AG09319 (cell line): ENCODE measurements around the gene SAMD11.
"Not testable (repeated sequence)": the region's sequence is repeated elsewhere in the genome, so short reads cannot be mapped to it uniquely, and the experiment has no call there.

Experiments
- DNase-seq: peaks from one replicate; pipeline ENCODE4 v3.0.0-alpha.2; 2010; ENCODE audit warnings: low read depth; ENCODE audit errors: extremely low read depth
- TF ChIP-seq, protein P1 (sequence below): IDR thresholded peaks from 2 replicates; pipeline ENCODE4 v1.5.1; 2011; ENCODE audit warnings: low read depth, mild to moderate bottlenecking, inconsistent platforms, low read length, moderate library complexity

The SAMD11 gene

GRCh38 chr1:985126-985525 is 61.4 kb downstream of the SAMD11 start:
- no peak for DNase-seq
- TF ChIP-seq, protein P1, sequence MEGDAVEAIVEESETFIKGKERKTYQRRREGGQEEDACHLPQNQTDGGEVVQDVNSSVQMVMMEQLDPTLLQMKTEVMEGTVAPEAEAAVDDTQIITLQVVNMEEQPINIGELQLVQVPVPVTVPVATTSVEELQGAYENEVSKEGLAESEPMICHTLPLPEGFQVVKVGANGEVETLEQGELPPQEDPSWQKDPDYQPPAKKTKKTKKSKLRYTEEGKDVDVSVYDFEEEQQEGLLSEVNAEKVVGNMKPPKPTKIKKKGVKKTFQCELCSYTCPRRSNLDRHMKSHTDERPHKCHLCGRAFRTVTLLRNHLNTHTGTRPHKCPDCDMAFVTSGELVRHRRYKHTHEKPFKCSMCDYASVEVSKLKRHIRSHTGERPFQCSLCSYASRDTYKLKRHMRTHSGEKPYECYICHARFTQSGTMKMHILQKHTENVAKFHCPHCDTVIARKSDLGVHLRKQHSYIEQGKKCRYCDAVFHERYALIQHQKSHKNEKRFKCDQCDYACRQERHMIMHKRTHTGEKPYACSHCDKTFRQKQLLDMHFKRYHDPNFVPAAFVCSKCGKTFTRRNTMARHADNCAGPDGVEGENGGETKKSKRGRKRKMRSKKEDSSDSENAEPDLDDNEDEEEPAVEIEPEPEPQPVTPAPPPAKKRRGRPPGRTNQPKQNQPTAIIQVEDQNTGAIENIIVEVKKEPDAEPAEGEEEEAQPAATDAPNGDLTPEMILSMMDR = no peak

DNA sequence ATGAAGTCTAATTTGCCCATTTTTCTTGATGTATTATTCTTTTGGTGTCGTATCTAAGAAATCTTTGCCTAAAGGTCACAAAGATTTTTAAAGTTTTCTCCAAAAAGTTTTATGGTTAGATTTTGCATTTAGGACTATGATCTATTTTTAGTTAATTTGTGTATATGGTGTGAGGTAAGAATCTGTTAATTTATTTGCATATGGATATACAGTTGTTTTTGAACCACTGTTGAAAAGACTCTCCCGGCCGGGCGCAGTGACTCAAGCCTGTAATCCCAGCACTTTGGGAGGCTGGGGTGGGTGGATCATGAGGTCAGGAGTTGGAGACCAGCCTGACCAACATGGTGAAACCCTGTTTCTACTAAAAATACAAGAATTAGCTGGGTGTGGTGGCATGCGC is 64.3 kb downstream of the SAMD11 start:
- DNase-seq = not testable (repeated sequence)

- DNase-seq = not testable (repeated sequence)
Measured at GRCh38 chr1:991275-991674, 67.6 kb downstream of the SAMD11 start.

GRCh38 chr1:991895-992294 is 68.2 kb downstream of the SAMD11 start:
- no peak for DNase-seq
- TF ChIP-seq, protein P1 = no peak

DNA sequence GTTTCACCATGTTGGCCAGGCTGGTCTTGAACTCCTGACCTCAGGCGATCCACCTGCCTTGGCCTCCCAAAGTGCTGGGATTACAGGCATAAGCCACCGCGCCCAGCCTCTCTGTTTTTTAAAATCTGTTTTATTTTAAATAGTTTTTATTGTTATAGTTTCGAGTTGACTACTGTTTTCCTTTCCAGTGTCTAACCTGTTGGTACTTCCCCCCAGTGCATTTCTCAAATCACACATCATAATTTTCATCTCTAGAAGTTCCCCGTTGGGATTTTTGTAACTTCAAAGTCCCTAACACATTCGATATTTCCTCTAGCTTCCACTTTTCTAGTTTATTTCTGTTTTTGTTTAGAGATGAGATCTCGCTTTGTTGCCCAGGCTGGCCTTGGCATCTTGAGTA is 68.6 kb downstream of the SAMD11 start:
- no peak for DNase-seq
- TF ChIP-seq, protein P1 = no peak

- DNase-seq = no peak
- TF ChIP-seq, protein P1 = no peak
Measured at GRCh38 chr1:993379-993995, 69.8 kb downstream of the SAMD11 start.
